IMR-90 (cell line): ENCODE results near the gene TNS1. TPM values are rescaled to one million over a fixed set of nuclear protein-coding genes. Genes with fewer than 3 reads are reported as not detected.
A peak's percentile ranks its signal among the peaks of the same experiment; 100 is the strongest.

Source experiments
- ATAC-seq: fragments of 200-7000 bp; cut with Tn5 transposase; 2 replicates; pipeline ENCODE4 v1.9.1; 2020; ENCODE audit warnings: low read depth, mild to moderate bottlenecking, moderate library complexity
- BruUV-seq: library from RNA; stranded (reverse); fragments of 400-500 nt; replicated peaks from 2 replicates; lab custom pipeline; 2021; lab: Mats Ljungman, UMichigan
- CTCF ChIA-PET: fragments of 300-600 bp; formaldehyde crosslinking; extraction: SDS; loops from one replicate; lab custom pipeline; 2021; ENCODE audit warnings: antibody characterized with exemption; lab: Yijun Ruan, JAX
- POLR2A ChIA-PET: fragments of 300-600 bp; sonication (Branson Sonifier 250); formaldehyde crosslinking; loops from one replicate; lab custom pipeline; 2022; ENCODE audit warnings: antibody characterized with exemption; ENCODE audit not compliant: unreplicated experiment; lab: Charles Lee
- DNase-seq: peaks from one replicate; pipeline ENCODE4 v3.0.0; 2013
- H2AFZ ChIP-seq: replicated peaks from 2 replicates; pipeline ENCODE3; 2013; ENCODE audit warnings: low read length, mild to moderate bottlenecking; ENCODE audit not compliant: poor library complexity
- H2AK5ac ChIP-seq: 2 replicates; pipeline ENCODE4 v1.6.1; 2013; ENCODE audit warnings: low read depth, low read length, inconsistent platforms
- H2AK9ac ChIP-seq: replicated peaks from 2 replicates; pipeline ENCODE3; 2013; ENCODE audit warnings: mild to moderate bottlenecking, low read depth, low read length, moderate library complexity; ENCODE audit not compliant: poor library complexity
- H2BK120ac ChIP-seq: 2 replicates; pipeline ENCODE4 v1.6.1; 2013; ENCODE audit warnings: low read depth, low read length, inconsistent platforms
- H2BK15ac ChIP-seq: 3 replicates; pipeline ENCODE4 v1.6.1; 2013; ENCODE audit warnings: low read depth, low read length, inconsistent platforms
- H2BK20ac ChIP-seq: 2 replicates; pipeline ENCODE4 v1.6.1; 2013; ENCODE audit warnings: low read depth, mild to moderate bottlenecking, inconsistent platforms, low read length, moderate library complexity
- H2BK5ac ChIP-seq: 2 replicates; pipeline ENCODE4 v1.6.1; 2013; ENCODE audit warnings: mild to moderate bottlenecking, low read depth, low read length, inconsistent platforms; ENCODE audit not compliant: poor library complexity, severe bottlenecking
- H3K14ac ChIP-seq: replicated peaks from 2 replicates; pipeline ENCODE4 v1.6.1; 2013; ENCODE audit warnings: low read depth, low read length, inconsistent platforms
- H3K18ac ChIP-seq: 2 replicates; pipeline ENCODE4 v1.6.1; 2013; ENCODE audit warnings: low read depth, low read length, control low read depth
- H3K23ac ChIP-seq: 2 replicates; pipeline ENCODE4 v1.6.1; 2013; ENCODE audit warnings: low read depth, low read length, inconsistent platforms
- H3K27ac ChIP-seq: 2 replicates; pipeline ENCODE4 v1.5.1; 2013; ENCODE audit warnings: mild to moderate bottlenecking, control low read depth, low read length; ENCODE audit not compliant: insufficient read depth
- H3K27me3 ChIP-seq: 2 replicates; pipeline ENCODE4 v1.6.1; 2013; ENCODE audit warnings: low read length; ENCODE audit not compliant: control insufficient read depth, insufficient read depth
- H3K36me3 ChIP-seq: 2 replicates; pipeline ENCODE4 v1.6.1; 2013; ENCODE audit warnings: low read length, mixed read lengths; ENCODE audit not compliant: control insufficient read depth, insufficient read depth
- H3K4ac ChIP-seq: 2 replicates; pipeline ENCODE4 v1.6.1; 2013; ENCODE audit warnings: low read depth, low read length, inconsistent platforms
- H3K4me1 ChIP-seq: 2 replicates; pipeline ENCODE4 v1.6.1; 2013; ENCODE audit warnings: low read length, mixed read lengths; ENCODE audit not compliant: control insufficient read depth, insufficient read depth
- H3K4me2 ChIP-seq: 2 replicates; pipeline ENCODE4 v1.6.1; 2013; ENCODE audit warnings: low read depth, mild to moderate bottlenecking, control low read depth, low read length, moderate library complexity
- H3K4me3 ChIP-seq: 2 replicates; pipeline ENCODE4 v1.5.1; 2013; ENCODE audit warnings: low read depth, mild to moderate bottlenecking, control low read depth, low read length, moderate library complexity; ENCODE audit not compliant: insufficient read depth
- H3K56ac ChIP-seq: 2 replicates; pipeline ENCODE4 v1.6.1; 2013; ENCODE audit warnings: low read length, inconsistent platforms; ENCODE audit not compliant: insufficient read depth; ENCODE audit errors: extremely low read depth
- H3K79me1 ChIP-seq, 2 experiments: 2 replicates each; pipeline ENCODE4 v1.6.1; 2013; ENCODE audit warnings: low read length in 2 of 2, inconsistent platforms in 1 of 2, low read depth in 1 of 2
- H3K9ac ChIP-seq: 2 replicates; pipeline ENCODE4 v1.6.1; 2013; ENCODE audit warnings: low read depth, low read length, control low read depth
- H3K9me1 ChIP-seq: 2 replicates; pipeline ENCODE4 v1.6.1; 2013; ENCODE audit warnings: low read length, inconsistent platforms; ENCODE audit not compliant: insufficient read depth
- H3K9me3 ChIP-seq: 2 replicates; pipeline ENCODE4 v1.6.1; 2013; ENCODE audit warnings: low read length; ENCODE audit not compliant: control insufficient read depth, insufficient read depth
- H4K20me1 ChIP-seq: 2 replicates; pipeline ENCODE4 v1.6.1; 2013; ENCODE audit warnings: low read length, inconsistent platforms; ENCODE audit not compliant: insufficient read depth
- H4K5ac ChIP-seq: 2 replicates; pipeline ENCODE4 v1.6.1; 2013; ENCODE audit warnings: mild to moderate bottlenecking, low read depth, low read length, control low read depth
- H4K8ac ChIP-seq, 2 experiments: 2 replicates each; pipeline ENCODE4 v1.6.1; 2013; ENCODE audit warnings: low read depth in 2 of 2, low read length in 2 of 2, control low read depth in 1 of 2, inconsistent platforms in 1 of 2
- H4K91ac ChIP-seq: 2 replicates; pipeline ENCODE4 v1.6.1; 2013; ENCODE audit warnings: low read depth, low read length, inconsistent platforms; ENCODE audit not compliant: insufficient read depth
- CEBPB ChIP-seq: IDR thresholded peaks from 2 replicates; pipeline ENCODE4 v1.6.1; 2012; ENCODE audit warnings: low read depth, low read length, improper control_type of control experiment
- CTCF ChIP-seq: conservative IDR thresholded peaks from 2 replicates; pipeline ENCODE4 v1.5.1; 2012; ENCODE audit warnings: mild to moderate bottlenecking, low read depth, low read length, improper control_type of control experiment
- ELK1 ChIP-seq: fragments of 150-350 bp; IDR thresholded peaks from 2 replicates; pipeline ENCODE4 v1.6.1; 2016; ENCODE audit warnings: low read depth, mild to moderate bottlenecking, low read length, moderate library complexity, borderline replicate concordance
- FOS ChIP-seq: fragments of 150-350 bp; IDR thresholded peaks from 2 replicates; pipeline ENCODE4 v1.6.1; 2016; ENCODE audit warnings: low read depth, low read length
- MXI1 ChIP-seq: IDR thresholded peaks from 2 replicates; pipeline ENCODE4 v1.6.1; 2012; ENCODE audit warnings: low read depth, mild to moderate bottlenecking, low read length, moderate library complexity, borderline replicate concordance
- NFE2L2 ChIP-seq: fragments of 150-350 bp; IDR thresholded peaks from 2 replicates; pipeline ENCODE4 v1.6.1; 2016; ENCODE audit warnings: low read depth, mild to moderate bottlenecking, low read length
- POLR2A ChIP-seq: IDR thresholded peaks from 2 replicates; pipeline ENCODE4 v1.6.1; 2012; ENCODE audit warnings: mild to moderate bottlenecking, low read depth, low read length
- RCOR1 ChIP-seq: IDR thresholded peaks from 2 replicates; pipeline ENCODE4 v1.6.1; 2012; ENCODE audit warnings: mild to moderate bottlenecking, low read length, improper control_type of control experiment; ENCODE audit not compliant: insufficient replicate concordance
- RFX5 ChIP-seq: IDR thresholded peaks from 2 replicates; pipeline ENCODE4 v1.8.0; 2012; ENCODE audit warnings: low read depth, mild to moderate bottlenecking, low read length, moderate library complexity
- USF2 ChIP-seq: fragments of 150-350 bp; IDR thresholded peaks from 2 replicates; pipeline ENCODE4 v1.6.1; 2017; ENCODE audit warnings: mild to moderate bottlenecking, antibody characterized with exemption, low read length, low read depth
- WGBS, 2 experiments: methylation state at CpG; one replicate each; pipeline versions ENCODE4 v1.1.5 to v1.1.7; 2013; ENCODE audit warnings: missing lambda C conversion rate in 2 of 2; ENCODE audit not compliant: insufficient read length in 1 of 2; ENCODE audit errors: extremely low coverage in 2 of 2; 5-methylcytosine and 5-hydroxymethylcytosine counted together
- dilution Hi-C: fragments of 300-500 bp; cut with HindIII; formaldehyde crosslinking; loops from one replicate; pipeline ENCODE4 v1.14.3; 2018; ENCODE audit warnings: low sequenced_read_pairs; ENCODE audit not compliant: unreplicated experiment
- in situ Hi-C: fragments of 300-500 bp; cut with MboI; formaldehyde crosslinking; loops from 3 replicates; pipeline ENCODE4 v1.14.3; 2019; ENCODE audit warnings: low sequenced_read_pairs, inconsistent platforms, mixed read lengths
- intact Hi-C: fragments of 100-400 bp; cut with micrococcal nuclease; formaldehyde crosslinking; loops from 2 replicates; pipeline ENCODE4 v1.10.0; 2022
- polyA plus RNA-seq, 3 experiments: library from polyadenylated mRNA; depleted of rRNA; stranded (reverse); fragments of >200 nt; gene quantifications; 2 replicates each; pipeline ENCODE4 v1.2.3, GENCODE V29; 2012; ENCODE audit warnings: low replicate concordance in 1 of 3
- total RNA-seq: library from RNA; depleted of rRNA; stranded (reverse); fragments of >200 nt; gene quantifications from 2 replicates; pipeline ENCODE4 v1.2.3, GENCODE V29; 2012

Gene TNS1
- total and polyA plus RNA-seq, 2 of the 4 experiments (the other 2 are of a cell fraction), result 41.1 to 45.2 TPM

GRCh38 chr2:217994776-217995274, 8.0 kb downstream of the TNS1 start (continued):
- TF ChIP-seq USF2 (no peak), RCOR1 (peak; percentile 59)

- Histone ChIP-seq H2BK20ac (peak overlapping the region; percentile 88), H2BK5ac (peak overlapping the region; percentile 87), H3K27ac (peak overlapping the region; percentile 89), H3K79me1 (peaks cover 42 to 93% of the 10 kb centered on the region in 2 experiments), H3K56ac (peak overlapping the region; percentile 55), H2BK120ac (peak overlapping the region; percentile 81), H2AFZ (peak overlapping the region; percentile 24), H3K14ac (peak overlapping the region; percentile 64), H4K20me1 (peaks cover 22% of the 10 kb centered on the region), H3K18ac (peak overlapping the region; percentile 7; the same call in 1 of the 2 replicates), H3K4me2 (no peak overlapping the region; the same call in 1 of the 2 replicates), H4K91ac (peak overlapping the region; percentile 82), H3K9me1 (peaks cover 39% of the 10 kb centered on the region), H2BK15ac (peak overlapping the region; percentile 86; the same call in 2 of the 3 replicates), H3K9me3 (no peaks in the 10 kb centered on the region), H4K8ac (peak overlapping the region; percentile 59 to 74; a peak in 3 of 4 replicates), H3K27me3 (no peaks in the 10 kb centered on the region), H3K9ac (peak overlapping the region; percentile 22; the same call in 1 of the 2 replicates), H3K4ac (peak overlapping the region; percentile 80), H2AK5ac (peak overlapping the region; percentile 92), H3K4me3 (no peak overlapping the region), H3K36me3 (peaks cover 19% of the 10 kb centered on the region), H3K23ac (peak overlapping the region; percentile 72; the same call in 1 of the 2 replicates), H4K5ac (peak overlapping the region; percentile 83), H3K4me1 (peaks cover 39% of the 10 kb centered on the region), H2AK9ac (peak overlapping the region; percentile 96)
- in situ Hi-C loops (no loop called here), dilution Hi-C loops (no loop called here), intact Hi-C loops (no loop called here)
- ATAC-seq (0 out of 2 replicates have a peak, but pooled peaks have one; percentile 8), DNase-seq (peak; percentile 45)
- 48% methylated on average over 2 of the region's 6 CpGs; no CpG with 5 or more reads in 1 of the 2 experiments for WGBS, 2 experiments
- POLR2A ChIA-PET, result interaction anchor here (0.9 kb wide), 1 partner anchor 208 kb away, joined by 6 read pairs; no protein-coding TSS in a partner anchor
- no TSS peak for BruUV-seq
- CTCF ChIA-PET, result interaction anchor here (0.9 to 1.6 kb wide), 5 partner anchors 8 to 96 kb away, joined by 3 to 6 read pairs (median 3); no protein-coding TSS in a partner anchor
- TF ChIP-seq RFX5, result no peak
- TF ChIP-seq NFE2L2, result no peak
- no peak for TF ChIP-seq POLR2A
- TF ChIP-seq RCOR1, result no peak
- TF ChIP-seq CTCF, result peak; percentile 66
- no peak for TF ChIP-seq FOS
- TF ChIP-seq CEBPB, result no peak
- no peak for TF ChIP-seq MXI1
- no peak for TF ChIP-seq ELK1
Observed at GRCh38 chr2:217993817-217994463, 8.9 kb downstream of the TNS1 start.
